Activated CD8-positive, alpha-beta memory T cell treated with anti-CD3 and anti-CD28 coated beads, Interleukin-2, amount 50 U/mL, for 24 hours (primary cell): ENCODE measurements around the gene CEACAM19.
"Not testable (repeated sequence)": the region's sequence is repeated elsewhere in the genome, so short reads cannot be mapped to it uniquely, and the experiment has no call there.

Experiments
- DNase-seq: peaks from one replicate; pipeline ENCODE4 v3.0.0-alpha.2; 2020; ENCODE audit errors: extremely low read depth

Gene CEACAM19, protein sequence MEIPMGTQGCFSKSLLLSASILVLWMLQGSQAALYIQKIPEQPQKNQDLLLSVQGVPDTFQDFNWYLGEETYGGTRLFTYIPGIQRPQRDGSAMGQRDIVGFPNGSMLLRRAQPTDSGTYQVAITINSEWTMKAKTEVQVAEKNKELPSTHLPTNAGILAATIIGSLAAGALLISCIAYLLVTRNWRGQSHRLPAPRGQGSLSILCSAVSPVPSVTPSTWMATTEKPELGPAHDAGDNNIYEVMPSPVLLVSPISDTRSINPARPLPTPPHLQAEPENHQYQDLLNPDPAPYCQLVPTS

DNA sequence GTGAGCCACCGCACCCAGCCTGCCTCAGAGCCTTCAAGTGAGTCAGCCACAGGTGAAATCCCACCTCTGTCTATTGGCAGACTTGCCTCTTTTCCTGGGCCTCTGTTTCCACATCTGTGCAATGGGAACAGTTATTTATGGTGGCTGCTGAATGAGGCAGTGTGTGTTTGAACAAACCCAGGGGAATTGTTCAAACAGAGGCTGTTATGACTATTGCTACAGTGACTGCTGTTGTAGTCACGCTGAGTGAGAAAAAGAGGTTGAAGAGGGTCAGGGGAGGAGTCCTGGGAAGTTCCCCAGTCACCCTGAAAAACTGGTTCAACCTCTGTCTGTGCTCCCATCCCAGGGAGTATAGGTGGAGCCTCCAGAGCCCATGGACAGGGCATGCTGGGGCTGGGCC, at the start of gene CEACAM19:
Gene CEACAM19, plus strand, starts transcription at position 83 of the 400 bp plus-strand sequence. CDS start 450 bp downstream, outside the sequence.
- no peak for DNase-seq

DNA sequence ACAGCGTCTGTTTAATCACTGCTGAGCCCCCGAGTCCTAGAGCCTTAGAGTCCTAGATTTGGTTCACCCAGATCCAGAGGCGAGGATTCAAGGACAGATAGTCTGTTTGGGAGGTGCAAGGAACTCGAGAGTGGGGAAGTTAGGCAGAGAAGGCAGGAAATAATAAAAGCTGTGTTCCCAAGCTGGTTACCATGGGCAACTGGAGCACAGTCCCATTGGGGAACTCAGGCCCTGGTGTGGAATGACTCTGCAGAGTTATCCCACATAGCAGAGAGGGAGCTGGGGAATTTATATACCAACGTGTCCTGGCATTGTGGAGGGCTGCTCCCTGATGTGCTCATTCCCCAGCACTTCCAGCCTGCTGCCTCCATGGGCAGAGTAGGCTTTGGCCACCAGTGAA, 48.2 kb upstream of the CEACAM19 start:
- no peak for DNase-seq

DNA sequence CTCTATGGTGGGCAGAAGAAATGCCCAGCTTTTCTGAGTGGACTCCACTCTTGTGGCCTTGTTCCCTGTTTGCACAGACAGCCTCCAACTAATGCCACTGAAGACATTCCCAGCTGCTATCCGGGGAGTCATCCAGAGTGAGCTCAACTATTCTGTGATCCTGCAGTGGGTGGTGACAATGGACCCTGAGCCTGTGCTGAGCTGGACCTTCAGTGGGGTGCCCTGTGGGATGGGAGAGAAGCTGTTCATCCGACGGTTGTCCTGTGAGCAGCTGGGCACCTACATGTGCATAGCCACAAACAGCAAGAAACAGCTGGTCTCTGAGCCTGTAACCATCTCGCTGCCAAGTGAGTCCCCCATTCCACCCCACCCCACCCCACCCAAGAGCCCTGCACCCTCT, 47.7 kb upstream of the CEACAM19 start:
- DNase-seq, result no peak

DNA sequence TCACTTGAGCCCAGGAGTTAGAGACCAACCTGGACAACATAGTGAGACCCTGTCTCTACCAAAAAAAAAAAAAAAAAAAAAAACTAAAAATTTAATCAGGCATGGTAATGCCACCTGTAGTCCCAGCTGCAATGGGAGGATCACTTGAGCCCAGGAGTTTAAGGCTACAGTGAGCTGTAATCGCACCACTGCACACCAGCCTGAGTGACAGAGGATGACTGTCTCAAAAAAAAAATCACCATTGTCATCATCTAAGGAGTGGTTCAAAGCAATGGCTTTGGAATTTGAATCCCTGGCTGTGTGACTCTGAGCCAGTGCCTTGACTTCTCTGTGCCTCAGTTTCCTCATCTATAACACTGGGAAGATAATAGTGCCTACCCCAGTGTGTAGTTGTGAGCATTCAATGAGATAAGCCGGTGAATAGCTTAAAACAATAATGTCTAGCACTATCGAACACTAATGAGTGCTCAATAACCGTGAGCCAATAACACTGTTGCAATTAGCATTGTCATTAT, 46.4 kb upstream of the CEACAM19 start:
- DNase-seq, result no peak

DNA sequence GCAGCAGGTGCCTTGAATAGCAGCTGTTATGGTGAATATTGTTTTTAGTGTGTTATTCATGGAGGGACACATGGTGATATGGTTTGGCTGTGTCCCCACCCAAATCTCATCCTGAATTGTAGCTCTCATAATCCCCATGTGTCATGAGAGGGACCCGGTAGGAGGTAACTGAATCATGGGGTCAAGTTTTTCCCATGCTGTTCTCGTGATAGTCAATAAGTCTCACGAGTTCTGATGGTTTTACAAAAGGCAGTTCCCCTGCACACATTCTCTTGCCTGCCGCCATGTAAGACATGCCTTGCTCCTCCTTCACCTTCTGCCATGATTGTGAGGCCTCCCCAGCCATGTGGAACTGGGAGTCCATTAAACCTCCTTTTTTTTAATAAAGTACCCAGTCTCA, 45.6 kb upstream of the CEACAM19 start:
- DNase-seq, result not testable (repeated sequence)

DNA sequence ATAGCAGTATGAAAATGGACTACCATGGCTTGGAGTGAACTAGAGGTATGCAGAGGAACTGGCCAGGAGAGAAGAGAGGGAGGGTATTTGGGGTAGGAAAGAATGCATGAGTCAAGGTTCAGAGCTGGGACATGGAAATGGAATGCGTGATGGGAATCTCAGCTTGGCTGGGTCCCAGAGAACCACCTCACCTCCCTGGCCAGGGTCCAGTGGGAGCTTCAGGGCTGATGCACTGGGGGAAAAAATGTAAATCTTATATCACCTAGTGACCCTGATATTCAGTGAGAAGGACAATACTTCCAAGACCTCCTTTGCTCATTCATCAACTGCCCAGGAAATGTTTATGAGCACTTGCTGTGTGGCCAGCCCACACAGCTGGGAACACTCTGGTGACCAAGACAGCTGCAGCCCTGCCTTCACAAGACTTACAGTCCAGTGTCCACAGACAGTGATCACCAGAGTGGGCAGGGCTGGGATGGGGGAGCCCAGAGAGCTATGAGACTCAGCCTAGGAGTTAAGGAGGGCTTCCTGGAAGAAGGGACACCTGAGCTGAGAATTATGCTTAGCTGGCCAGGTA, 45.1 kb upstream of the CEACAM19 start:
- no peak for DNase-seq

DNA sequence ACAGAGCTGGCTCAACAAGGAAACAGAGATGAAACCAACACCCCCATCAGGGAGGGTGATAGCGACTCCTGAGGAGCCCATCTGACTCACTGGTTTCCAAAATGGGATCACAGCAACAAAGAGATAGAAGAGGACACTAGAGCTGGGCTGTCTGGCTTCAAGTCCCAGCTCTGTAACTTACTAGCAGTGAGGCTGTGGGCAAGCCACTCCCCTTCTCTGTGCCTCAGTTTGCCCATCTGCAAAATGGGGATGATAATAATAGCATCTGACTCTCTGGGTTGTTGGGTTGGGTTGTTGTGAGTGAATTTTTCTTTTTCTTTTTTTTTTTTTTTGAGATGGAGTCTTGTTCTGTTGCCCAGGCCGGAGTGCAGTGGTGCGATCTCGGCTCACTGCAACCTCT, 43.7 kb upstream of the CEACAM19 start:
- no peak for DNase-seq

DNA sequence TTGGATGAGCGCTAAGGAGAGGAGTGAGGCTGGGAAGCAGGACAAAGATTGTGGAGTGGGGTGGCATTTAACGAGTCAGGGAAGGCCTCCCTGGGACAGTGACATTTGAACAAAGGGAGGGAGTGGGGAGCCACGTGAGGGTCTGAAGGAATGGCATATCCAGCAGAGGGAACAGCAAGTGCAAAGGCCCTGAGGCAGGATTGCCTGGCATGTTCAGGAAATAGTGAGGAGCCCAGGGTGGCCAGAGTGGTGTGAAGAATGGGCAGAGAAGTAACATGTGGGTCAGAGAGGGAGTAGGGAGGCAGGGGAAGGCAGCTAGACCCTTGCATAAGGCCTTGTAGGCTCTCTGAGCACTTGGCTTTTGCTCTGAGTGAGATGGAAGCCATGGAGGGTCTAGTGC, 42.5 kb upstream of the CEACAM19 start:
- DNase-seq, result no peak

DNA sequence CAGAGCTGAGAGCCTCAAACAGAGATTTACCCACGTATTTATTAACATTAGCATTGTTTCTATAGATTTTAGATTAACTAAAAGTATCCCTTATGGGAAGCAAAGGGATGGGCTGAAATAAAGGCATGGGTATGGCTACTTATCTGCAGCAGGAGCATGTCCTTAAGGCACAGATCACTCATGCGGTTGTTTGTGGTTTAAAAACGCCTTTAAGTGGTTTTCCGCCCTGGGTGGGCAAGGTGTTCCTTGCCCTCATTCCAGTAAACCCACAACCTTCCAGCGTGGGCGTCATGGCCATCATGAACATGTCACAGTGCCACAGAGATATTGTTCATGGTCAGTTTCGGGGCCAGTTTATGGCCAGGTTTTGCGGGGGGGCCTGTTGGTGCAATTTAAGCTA, 39.7 kb upstream of the CEACAM19 start:
- DNase-seq, result not testable (repeated sequence)

DNA sequence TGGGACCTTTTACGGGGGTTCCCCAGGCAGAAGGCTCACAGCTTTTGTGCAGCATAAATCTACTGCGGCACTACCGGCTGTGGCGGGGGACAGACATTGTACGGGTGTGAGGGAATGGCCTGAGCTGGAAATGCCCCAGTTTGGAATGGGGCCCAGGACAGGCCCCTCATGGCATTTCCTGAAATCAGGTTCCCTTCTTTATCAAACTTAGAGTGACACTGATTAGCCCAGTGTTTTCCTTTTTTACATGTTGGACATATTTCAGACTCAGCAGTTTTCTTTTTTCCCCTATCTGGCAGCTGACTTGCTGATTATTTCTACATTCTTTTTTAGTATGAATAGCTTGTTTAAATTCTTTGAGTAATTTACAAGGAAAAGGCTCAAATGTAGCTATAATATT, 37.2 kb upstream of the CEACAM19 start:
- not testable (repeated sequence) for DNase-seq

DNA sequence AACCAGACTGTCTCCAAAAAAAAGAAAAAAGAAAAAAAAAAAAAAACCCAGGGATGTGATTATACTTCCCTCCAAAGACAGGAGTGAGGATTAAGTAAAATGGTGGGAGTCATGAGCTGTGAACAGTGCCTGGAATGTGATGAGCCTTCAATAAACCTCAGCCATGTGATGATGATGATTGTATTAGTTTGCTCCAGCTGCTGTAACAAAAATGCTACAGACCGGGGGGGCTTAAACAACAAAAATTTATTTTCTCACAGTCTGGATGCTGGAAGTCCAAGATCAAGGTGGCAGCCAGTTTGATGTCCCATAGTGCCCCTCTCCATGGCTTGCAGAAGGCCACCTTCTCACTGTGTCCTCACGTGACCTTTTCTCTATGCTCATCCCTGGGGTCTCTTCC, 36.5 kb upstream of the CEACAM19 start:
- DNase-seq, result no peak

DNA sequence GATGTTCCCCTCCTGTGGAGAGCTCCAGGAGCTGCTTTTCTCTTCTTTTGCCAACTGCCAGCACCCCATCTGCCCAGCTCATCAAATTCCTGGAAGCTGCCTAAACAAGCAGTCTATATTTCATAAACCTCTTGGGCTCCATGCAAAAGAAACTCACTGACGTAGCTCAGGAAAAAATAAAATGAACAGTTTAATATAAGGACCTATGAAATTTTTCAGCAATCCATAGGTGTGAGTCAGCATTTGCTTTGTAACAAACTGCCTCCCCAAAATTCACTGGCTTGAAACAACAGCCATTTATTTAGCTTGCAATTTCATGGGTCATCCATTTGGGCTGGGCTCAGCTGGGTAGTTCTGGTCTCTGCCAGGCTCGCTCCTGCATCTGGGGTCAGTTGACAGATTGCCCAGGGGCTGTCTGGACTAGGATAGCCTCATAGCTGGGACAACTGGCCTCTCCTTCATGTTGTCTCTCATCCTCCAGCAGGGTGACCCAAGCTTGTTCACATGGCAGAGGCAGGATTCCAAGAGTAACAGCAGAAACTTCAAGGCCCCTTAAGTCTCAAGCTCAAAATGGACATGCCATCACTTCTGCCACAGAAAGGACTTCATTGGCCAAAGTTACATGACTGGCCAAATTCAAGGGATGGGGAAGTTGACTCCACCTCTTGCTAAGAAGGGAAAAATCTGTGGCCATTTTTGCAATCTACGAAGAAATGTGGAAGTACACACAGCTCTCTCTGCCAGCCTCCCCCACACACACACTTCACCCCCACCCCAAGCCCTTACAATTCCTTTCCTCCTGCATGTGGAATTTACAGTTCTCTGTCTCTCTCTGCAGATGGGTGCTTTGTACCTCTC, 35.5 kb upstream of the CEACAM19 start:
- no peak for DNase-seq

DNA sequence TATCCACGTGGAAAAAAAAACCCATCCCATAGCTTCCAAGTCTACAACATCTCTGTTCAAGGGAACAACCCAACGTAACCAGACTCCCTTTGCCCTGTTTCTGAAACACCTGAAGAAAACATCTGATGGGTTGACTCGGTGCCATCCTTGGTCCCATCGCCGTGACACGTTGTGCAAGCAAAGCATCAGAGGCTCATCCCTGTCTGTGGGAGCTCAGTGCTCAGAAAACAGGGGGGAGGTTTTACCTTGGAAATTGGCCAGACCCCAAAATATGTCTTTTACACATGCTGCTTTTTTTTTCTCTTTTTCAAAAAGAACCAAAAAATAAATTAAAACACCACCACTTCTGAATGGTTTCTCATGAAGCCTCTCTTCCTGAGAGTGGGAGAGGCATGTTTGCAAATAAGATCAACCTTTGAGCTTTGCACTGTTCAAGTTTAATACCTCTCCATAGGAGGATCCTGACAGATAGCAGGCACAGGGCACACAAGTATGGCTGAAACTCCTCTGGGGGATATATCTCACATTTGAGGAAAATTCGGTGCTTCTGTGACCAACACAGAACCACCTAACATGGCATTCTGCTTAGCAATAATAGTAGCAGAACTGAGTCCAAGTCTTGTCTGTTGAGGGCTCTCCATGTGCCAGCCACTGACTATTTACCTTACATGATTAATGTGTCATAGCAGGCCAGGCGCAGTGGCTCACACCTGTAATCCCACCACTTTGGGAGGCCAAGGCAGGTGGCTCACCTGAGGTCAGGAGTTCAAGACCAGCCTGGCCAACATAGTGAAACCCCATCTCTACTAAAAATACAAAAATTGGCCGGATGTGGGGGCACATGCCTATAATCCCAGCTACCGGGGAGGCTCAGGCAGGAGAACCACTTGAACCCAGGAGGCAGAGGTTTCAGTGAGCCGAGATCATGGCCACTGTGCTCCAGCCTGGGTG, 34.6 kb upstream of the CEACAM19 start:
- DNase-seq, result no peak

DNA sequence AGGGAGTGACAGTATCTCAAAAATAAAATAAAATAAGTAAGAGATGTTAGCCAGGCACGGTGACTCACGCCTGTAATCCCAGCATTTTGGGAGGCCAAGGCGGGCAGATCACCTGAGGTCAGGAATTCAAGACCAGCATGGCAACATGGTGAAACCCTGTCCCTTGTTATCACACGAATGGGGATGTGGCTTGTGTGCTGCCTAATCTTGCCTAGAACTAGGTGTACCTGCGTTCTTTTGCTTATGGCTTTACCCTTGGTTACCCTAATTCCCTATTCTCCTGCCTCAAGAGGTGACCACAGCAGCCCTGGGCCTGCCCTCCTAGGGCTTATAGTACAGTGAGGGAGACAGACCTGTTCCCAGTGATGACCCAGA, 33.9 kb upstream of the CEACAM19 start:
- no peak for DNase-seq

DNA sequence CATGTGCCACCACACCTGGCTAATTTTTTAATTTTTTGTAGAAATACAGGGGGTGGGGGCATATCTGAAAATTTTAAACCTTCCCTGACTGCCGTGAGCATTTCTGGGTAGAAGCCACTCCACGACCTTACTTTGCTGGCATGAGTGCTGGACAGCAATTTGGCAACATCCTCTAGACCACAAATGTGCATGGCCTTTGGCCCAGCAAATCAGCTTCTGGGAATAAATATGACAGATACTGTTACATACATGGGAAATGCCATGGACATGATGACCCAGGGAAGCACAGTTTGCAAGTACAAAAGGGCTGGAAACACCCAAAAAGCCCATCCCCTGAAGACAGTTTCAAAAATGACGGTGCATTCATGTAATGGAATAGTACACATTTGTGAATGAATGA, 30.8 kb upstream of the CEACAM19 start:
- DNase-seq, result no peak

DNA sequence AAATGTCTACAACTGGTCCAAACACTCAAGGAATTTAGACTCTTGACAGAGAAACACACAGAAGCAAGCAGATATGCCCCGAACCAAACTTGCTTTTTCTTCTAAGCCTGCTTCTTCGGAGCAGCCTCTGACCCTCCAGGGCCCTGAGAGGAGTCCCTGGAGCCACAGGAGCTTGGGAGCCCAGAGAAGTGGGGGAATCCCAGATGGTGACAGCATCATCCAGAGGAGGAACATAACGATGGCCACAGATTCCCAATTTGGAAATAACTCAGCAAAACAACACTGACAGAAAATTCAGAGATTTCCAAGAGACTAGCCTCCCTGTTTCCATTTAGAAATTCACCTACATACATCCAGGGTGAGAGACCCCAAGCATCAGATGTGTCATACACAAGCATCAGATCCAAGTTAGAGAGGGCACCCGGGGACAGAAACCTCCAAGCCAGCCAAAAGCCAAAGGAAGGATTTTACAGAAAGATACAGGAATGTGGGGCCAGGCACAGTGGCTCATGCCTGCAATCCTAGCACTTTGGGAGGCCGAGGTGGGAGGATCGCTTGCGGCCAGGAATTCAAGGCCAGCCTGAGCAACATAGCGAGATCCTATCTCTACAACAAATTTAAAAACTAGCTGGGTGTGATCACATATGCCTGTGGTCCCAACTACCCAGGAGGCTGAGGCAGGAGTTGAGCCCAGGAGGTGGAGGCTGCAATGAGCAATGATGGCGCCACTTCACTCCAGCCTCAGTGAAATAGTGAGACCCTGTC, 29.6 kb upstream of the CEACAM19 start:
- no peak for DNase-seq

DNA sequence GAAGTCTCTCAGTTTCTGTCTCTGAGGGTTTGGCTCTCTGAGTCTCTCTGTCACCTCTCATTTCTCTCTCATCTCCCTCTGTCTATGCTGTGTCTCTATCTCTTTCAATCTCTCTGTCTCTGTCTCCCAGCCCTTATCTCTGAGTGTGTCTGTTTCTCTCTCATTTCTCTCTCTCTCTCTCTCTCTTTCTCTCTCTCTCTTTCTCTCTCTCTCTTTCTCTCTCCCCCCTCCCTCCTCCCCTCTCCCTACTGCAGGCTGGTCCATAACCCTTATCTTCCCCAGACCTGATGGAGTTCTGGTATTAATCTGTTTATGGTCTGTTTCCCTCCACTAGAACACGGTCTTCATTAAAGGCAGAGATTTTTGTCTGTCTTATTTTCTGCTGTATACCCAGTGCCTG, 28.9 kb upstream of the CEACAM19 start:
- no peak for DNase-seq

DNA sequence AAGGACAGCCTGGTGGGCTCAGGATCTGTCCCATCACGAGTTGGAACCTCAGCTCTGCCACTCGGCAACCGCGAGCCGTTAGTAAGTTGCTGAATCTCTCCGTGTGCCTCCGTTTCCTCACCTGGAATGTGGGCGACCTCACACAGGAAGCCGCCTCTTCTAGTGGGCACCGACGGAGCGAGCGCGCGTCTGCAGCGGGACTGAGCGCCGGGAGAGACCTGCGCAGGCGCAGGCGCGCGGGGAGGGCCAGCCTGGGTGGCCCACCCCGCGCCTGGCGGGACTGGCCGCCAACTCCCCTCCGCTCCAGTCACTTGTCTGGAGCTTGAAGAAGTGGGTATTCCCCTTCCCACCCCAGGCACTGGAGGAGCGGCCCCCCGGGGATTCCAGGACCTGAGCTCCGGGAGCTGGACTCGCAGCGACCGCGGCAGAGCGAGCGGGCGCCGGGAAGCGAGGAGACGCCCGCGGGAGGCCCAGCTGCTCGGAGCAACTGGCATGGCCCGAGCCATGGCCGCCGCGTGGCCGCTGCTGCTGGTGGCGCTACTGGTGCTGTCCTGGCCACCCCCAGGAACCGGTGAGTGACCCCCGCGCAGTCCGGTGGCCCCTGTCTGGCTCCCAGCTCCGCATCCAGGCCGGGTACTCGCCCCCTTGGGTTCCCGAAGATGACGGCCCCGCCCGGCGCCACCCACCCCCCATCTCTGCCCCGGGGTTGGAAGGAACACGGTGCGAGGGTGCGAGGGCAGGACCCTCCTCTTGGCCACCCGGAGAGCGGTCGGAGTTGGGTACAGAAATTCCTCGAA, 27.5 kb upstream of the CEACAM19 start, which contains the start of gene PVR:
Gene PVR, plus strand, starts transcription at position 306 of the 797 bp plus-strand sequence. Its CDS starts 187 bp downstream, at position 493.
- no peak for DNase-seq

DNA sequence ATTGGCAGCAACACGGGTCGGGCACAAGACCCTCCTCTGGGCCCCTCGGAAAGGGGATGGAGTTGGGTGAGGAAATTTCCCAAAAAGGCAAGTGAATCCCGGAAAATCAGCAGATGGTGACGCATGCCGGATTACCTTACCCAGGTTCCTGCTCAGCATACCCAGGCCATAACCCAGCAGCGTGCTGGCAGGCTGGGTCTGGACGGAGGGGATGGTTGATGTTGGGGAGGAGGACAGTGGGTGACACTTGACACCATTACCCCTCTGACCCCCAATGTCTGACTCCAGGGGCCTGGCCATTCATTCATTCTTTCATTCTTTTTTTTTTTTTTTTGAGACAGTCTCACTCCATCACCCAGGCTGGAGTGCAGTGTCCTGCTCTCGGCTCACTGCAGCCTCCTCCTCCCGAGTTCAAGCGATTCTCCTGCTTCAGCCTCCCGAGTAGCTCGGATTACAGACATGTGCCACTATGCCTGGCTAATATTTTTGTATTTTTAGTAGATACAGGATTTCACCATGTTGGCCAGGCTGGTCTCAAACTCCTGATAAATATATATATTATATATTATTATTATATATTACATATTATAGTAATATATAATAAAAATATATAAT, 26.8 kb upstream of the CEACAM19 start:
- DNase-seq, result no peak
